Suppressor macrophage treated with lipopolysaccharide for 1 hour (primary cell): ENCODE data around the gene TNXB.
"Not testable (repeated sequence)": the region's sequence is repeated elsewhere in the genome, so short reads cannot be mapped to it uniquely, and the experiment has no call there.

Experiments
- DNase-seq, 3 donors: peaks; one replicate each; pipeline ENCODE4 v3.0.0-alpha.2; 2020 to 2022

TNXB gene

GRCh38 chr6:32144238-32144637 lies 35.1 kb upstream of the TNXB start:
- not testable (repeated sequence) for DNase-seq

DNA sequence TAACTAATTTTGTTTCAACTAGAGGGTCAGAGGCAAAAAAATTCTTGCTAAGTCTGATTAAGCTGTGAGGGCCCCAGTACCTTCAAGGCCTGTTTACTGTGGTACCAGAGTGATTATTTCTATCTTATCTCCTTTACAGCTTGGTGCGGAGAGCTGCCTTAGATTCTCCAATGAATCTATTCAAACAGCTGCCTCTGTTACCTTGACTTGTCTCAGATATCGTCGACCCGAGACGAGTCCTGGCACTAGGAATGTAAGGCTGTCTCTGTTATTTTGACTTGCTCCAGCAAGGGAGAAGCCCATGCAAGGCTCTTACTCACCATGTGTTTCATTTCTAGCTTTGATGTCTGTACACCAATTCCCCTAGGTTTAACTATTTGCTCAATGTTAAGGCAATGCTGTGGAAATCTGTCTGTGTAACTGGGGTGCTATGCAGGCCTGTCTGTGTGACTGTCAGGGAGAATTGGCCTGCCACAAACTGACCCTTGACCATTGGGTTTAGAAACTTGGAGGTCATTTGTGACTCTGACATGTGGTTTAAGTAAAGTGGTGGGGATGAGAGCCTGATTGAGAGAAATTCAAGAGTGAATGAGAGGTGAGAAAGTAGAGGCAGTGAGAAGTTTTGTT lies 31.4 kb upstream of the TNXB start:
- DNase-seq: no peak

DNA sequence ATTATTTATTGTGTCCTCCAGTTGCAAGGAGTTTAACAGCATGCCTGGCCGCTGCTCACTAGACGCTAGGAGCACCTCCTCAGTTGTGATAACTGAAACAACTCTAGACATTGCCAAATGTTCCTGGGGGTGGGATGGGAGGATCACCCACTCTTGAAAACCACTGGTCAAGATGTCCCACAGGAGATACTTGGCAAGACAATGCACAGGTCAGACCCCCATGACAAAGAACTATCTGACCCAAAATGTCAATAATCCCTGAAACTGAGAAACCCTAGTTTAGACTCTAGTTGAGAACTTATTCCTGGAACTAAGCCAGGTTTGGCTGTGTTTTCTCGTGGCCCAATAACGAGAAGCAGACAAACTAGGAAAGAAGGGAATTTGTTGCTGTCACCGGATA lies 30.5 kb upstream of the TNXB start:
- no peak for DNase-seq

DNA sequence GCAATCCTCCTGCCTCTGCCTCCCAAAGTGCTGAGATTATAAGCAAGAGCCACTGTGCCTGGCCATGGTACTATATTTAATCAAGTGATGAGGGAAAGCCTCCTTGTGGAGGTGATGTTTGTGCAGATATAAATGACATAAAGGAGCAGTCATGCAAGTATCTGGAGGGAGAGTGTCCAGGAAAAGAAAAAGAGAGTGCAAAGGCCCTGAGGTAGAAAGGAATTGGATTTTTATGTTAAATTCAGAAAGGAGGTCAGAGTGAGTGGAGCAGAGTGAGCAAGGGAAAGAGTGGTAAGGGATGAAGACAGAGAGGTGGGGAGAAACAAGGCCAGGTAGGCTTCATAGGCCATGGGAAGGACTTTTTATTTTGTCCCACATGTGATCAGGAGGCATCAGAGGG lies 28.3 kb upstream of the TNXB start:
- DNase-seq: no peak

- no peak for DNase-seq
Observed at GRCh38 chr6:32133786-32134185, 24.6 kb upstream of the TNXB start.

DNA sequence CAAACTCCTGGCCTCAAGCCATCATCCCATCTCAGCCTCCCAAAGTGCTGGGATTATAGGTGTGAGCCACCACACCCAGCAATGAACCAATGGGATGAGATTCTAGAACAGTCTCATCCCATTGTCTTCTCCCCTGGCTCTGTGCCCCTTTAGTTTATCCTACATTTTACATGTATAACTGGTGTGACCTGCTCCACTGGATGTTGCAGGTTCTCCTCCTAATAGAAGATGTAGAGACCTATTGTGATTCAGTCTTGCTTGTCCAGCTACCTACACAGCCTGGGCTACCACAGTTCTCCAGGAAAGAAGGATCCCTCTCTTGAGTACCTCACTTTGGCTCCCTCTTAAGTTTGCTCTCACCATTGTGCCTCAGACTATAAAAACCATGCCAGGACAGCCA lies 23.0 kb upstream of the TNXB start:
- DNase-seq: no peak

DNA sequence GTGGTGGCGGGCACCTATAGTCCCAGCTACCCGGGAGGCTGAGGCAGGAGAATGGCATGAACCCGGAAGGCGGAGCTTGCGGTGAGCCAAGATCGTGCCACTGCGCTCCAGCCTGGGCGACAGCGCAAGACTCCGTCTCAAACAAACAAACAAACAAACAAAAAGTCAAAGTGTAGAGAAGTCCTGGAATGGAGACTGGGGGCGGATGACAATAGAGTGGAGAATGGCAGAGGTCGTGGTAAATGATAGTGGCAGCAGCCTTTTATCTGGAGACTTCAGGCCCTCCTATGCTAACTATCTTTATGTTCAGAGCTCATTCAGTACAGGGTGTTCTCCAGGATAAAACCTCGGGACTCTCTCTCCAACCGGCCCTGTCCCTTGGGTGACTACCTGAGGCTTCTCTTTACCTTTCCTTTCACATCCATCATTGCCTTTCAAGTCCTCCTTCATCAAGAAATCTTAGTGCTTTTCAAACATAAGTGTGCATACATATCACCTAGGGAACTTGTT lies 22.4 kb upstream of the TNXB start:
- DNase-seq: no peak

- DNase-seq: no peak
Observed at GRCh38 chr6:32129297-32130088, 20.4 kb upstream of the TNXB start.

- no peak for DNase-seq
Observed at GRCh38 chr6:32128751-32129296, 19.7 kb upstream of the TNXB start.

GRCh38 chr6:32127717-32128592 lies 18.8 kb upstream of the TNXB start, which contains the start of gene ATF6B:
Gene ATF6B, minus strand, starts transcription at chr6:32128246. Its CDS starts 39 bp downstream, at chr6:32128207.
- DNase-seq: peak; percentile 99 to 100 (median 100)

DNA sequence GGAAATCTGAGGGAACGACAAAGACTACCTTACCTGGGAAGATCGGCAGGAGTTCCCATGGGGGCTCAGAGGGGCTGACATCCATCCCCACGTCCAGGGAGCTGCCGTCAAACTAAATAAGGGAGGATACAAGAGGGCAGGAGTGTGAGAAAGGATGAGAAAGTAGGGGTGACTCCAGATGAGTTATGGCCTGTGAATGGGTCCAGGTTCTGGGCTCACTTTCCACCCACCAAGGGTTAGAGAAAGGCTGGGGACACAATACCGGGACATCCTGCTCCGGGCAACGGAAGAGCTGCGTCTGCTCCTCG lies 18.2 kb upstream of the TNXB start:
- no peak for DNase-seq

GRCh38 chr6:32126880-32127279 lies 17.7 kb upstream of the TNXB start:
- DNase-seq: no peak

DNA sequence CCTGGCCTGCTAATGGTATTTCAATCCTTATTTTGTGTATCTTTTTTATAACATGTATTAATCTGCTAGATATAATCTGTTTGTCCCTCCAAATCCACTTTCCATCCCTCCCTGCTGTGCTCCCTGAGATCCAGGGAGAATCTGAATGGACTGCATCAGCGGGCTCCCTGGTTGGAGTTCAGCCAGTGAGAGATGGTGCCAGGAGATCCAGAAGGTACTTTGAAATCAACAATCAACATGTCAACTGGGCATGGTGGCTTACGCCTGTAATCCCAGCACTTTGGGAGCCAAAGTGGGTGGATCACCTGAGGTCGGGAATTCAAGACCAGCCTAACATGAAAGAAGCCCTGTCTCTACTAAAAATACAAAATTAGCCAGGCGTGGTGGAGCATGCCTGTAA lies 14.5 kb upstream of the TNXB start:
- no peak for DNase-seq

GRCh38 chr6:32120573-32121059 lies 11.5 kb upstream of the TNXB start:
- DNase-seq: no peak

GRCh38 chr6:32118782-32119628 lies 9.9 kb upstream of the TNXB start:
- DNase-seq: peak; percentile 82 to 90 (median 84)

- DNase-seq: no peak
Observed at GRCh38 chr6:32117461-32117860, 8.3 kb upstream of the TNXB start.

- peak in 1 of 3 donors; percentile 20 for DNase-seq
Observed at GRCh38 chr6:32116674-32117073, 7.5 kb upstream of the TNXB start.

DNA sequence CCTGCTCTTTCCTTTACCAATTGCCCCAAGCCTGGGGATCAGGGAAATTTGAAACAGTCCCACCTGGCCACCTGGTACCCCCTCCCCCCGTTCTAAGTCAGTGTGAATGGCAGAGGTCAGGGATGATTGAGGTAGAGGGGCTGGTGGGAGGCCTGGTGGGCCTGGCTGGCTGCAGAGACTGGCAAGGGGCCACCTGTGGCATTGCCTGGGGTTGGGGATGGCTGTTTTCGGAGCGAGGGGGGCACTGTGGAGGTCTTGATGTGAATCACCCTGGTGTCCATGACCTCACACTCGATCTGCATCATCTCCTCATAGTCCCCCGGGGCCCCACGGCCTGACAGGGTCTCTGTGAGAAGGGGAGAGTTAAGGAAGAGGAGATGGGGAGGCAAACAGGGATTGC lies 6.5 kb upstream of the TNXB start:
- no peak for DNase-seq

DNA sequence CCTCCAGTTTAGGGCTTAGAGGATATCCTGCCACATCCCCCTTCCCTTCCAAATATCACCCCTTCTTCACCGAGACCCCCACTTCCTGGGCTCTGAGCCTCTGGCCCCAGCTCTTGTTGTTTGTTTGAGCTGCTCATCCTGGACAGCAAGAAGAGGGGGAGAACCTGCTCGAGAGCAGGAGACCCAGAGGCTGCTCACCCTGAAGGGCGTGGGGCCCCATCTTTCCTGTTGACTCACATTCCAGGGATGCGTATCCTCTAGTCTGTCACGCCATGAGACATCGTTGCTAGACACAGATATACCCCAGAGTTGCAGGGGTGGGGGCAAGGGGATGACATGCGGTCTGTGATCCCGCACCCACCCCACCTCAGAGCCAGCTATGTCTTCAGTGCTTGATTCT lies 5.7 kb upstream of the TNXB start:
- DNase-seq: no peak

DNA sequence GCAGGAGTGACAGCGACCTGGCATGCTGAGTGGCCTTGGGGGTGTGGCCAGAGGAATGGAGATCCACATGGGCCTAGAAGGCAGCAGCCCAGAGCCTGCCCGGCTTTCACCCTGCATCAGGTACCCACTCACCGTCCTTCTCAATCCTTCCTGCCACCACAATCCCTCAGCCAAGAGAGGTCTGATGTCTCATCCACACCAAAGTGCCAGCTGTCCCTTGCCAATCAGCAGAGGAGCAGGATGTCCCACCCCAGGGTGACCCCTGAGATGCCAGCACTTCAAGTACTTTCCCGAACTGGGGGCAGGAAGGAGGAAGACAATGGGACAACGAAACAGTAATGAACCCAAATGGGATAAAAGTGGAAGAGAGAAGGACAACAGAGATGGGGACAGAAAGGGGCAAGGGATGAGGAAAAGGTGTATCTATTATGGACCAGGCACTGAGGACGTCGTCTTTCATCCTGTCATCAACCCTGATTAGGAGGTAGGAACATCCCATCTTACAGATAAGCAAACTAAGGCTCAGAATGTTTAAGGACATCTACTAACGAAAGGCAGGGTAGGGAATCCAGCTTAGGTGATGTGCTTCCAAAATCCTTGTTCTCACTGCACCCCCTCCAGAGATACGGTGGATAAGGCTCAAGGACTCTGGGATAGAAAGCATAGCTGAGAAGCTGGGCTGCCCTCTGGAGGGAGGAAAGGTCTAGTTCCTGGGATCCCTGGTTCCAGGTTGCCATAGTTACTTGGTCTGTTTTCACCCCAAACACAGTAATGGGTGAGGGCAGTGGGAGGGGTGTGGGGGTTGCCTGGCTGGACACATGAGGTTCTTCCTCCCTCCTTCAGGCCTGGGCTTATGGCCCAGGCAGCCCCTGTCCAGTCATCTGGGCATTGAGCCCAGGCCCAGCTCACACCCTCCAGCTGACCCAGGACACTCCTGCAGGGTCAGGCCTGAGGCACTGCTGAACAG lies 4.5 kb upstream of the TNXB start:
- peak in 2 of 3 donors; percentile 10 to 34 for DNase-seq
